ENCODE results near the gene MRPS10.

GRCh38 chr6:42194056-42194455 lies 23.6 kb downstream of the MRPS10 start:
- TF ChIP-seq EZH2 (IDR thresholded peaks at IDR 0.05; ENCODE audit: borderline replicate concordance, low read depth, low read length, severe bottlenecking) (no peak), POLR2AphosphoS5 (IDR thresholded peaks at IDR 0.05; ENCODE audit: insufficient read depth, low read depth, low read length) (no peak), CTCF (IDR thresholded peaks at IDR 0.05; ENCODE audit: extremely low read depth in 1 of 2, insufficient read depth in 1 of 2, low read depth in 1 of 2, low read length in 2 of 2) (no peak), POLR2A (IDR thresholded peaks at IDR 0.05; ENCODE audit: low read depth, low read length) (no peak), JUN (IDR thresholded peaks at IDR 0.05; ENCODE audit: borderline replicate concordance, insufficient read depth, insufficient read length, low read depth) (no peak)
